DND-41 (cell line): Measurements from ENCODE around the gene SLC2A10.

ENCODE experiments used
- ATAC-seq: fragments of 200-7000 bp; cut with Tn5 transposase; 3 replicates; pipeline ENCODE4 v1.9.1; 2021; ENCODE audit warnings: low read depth; ENCODE audit not compliant: insufficient read depth
- DNase-seq: peaks from one replicate; pipeline ENCODE4 v3.0.0-alpha.2; 2020
- H2AFZ ChIP-seq: 2 replicates; pipeline ENCODE4 v1.6.0; 2012; ENCODE audit warnings: low read depth, low read length
- H3K27ac ChIP-seq: 2 replicates; pipeline ENCODE4 v1.5.1; 2012; ENCODE audit warnings: low read length, inconsistent platforms
- H3K27me3 ChIP-seq: fragments of 200-600 bp; sonication (generic); 2 replicates; pipeline ENCODE4 v1.6.0; 2012; ENCODE audit warnings: low read length, mild to moderate bottlenecking, inconsistent platforms; ENCODE audit not compliant: insufficient read depth, poor library complexity
- H3K36me3 ChIP-seq: 2 replicates; pipeline ENCODE4 v1.5.1; 2012; ENCODE audit warnings: low read length, inconsistent platforms; ENCODE audit not compliant: insufficient read depth
- H3K4me1 ChIP-seq: 2 replicates; pipeline ENCODE4 v1.5.1; 2012; ENCODE audit warnings: mild to moderate bottlenecking, low read length; ENCODE audit not compliant: insufficient read depth
- H3K4me2 ChIP-seq: 2 replicates; pipeline ENCODE4 v1.6.0; 2012; ENCODE audit warnings: mild to moderate bottlenecking, moderate library complexity, low read length, inconsistent platforms; ENCODE audit not compliant: insufficient read depth
- H3K4me3 ChIP-seq, 2 experiments: fragments of 200-600 bp in 1 of 2; shearing (Covaris generic) in 1 of 2; 2 replicates each; pipeline ENCODE4 v1.5.1; 2012 to 2016; ENCODE audit warnings: inconsistent platforms in 2 of 2, low read length in 2 of 2, mild to moderate bottlenecking in 2 of 2, low read depth in 1 of 2, moderate library complexity in 1 of 2
- H3K79me2 ChIP-seq: 2 replicates; pipeline ENCODE4 v1.6.0; 2012; ENCODE audit warnings: low read length, inconsistent platforms; ENCODE audit not compliant: insufficient read depth
- H3K9ac ChIP-seq: 2 replicates; pipeline ENCODE4 v1.6.0; 2012; ENCODE audit warnings: low read depth, mild to moderate bottlenecking, inconsistent platforms, low read length, moderate library complexity
- H3K9me3 ChIP-seq: 2 replicates; pipeline ENCODE4 v1.5.1; 2012; ENCODE audit warnings: low read length, moderate library complexity, mild to moderate bottlenecking, inconsistent platforms; ENCODE audit not compliant: insufficient read depth, severe bottlenecking
- H4K20me1 ChIP-seq: 2 replicates; pipeline ENCODE4 v1.6.0; 2012; ENCODE audit warnings: low read length; ENCODE audit not compliant: insufficient read depth
- CTCF ChIP-seq: IDR thresholded peaks from 2 replicates; pipeline ENCODE4 v1.5.1; 2012; ENCODE audit warnings: borderline replicate concordance, low read length, moderate library complexity, mild to moderate bottlenecking; ENCODE audit not compliant: poor library complexity, severe bottlenecking; ENCODE audit errors: extremely low read depth
- EZH2 ChIP-seq: IDR thresholded peaks from 3 replicates; pipeline ENCODE4 v1.6.1; 2012; ENCODE audit warnings: borderline replicate concordance, low read depth, mild to moderate bottlenecking, moderate library complexity, low read length, inconsistent platforms; ENCODE audit not compliant: severe bottlenecking

Gene SLC2A10

DNA sequence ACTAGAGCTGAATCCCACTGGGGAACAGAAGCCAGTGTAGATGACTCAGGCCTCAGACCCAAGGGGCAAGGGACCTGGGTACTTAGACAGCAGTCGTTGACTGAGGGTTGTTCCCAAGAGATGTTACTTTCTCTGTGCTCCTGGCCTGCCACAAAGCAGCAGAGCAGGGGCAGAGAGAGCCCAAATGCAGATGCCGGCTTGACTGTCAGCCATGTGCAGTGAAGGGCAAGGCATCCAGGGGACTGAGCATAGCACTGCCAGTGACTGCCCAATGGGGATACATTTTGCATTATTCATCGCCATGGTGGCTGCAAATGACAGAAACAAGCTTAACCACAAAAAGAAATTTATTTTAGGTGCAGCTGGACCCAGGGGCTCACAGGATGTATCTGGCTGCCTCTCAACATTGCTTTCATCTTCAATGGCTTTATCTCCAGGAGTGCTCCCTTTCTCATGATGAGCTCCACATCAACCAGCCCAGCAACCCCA, 12.6 kb upstream of the SLC2A10 start:
- H2AFZ ChIP-seq: no peak overlapping the region
- no peaks in the 10 kb centered on the region for H3K9me3 ChIP-seq
- DNase-seq (no peak), ATAC-seq (peak; percentile 47)
- H3K27ac ChIP-seq: no peak overlapping the region
- H3K36me3 ChIP-seq: no peaks in the 10 kb centered on the region
- no peak overlapping the region for H3K4me3 ChIP-seq
- TF ChIP-seq EZH2: no peak
- no peak for TF ChIP-seq CTCF
- H4K20me1 ChIP-seq: no peaks in the 10 kb centered on the region
- H3K4me2 ChIP-seq: no peak overlapping the region
- H3K9ac ChIP-seq: no peak overlapping the region
- H3K4me1 ChIP-seq: no peaks in the 10 kb centered on the region; the same call in 1 of the 2 replicates
- peaks cover 3% of the 10 kb centered on the region for H3K27me3 ChIP-seq
- H3K79me2 ChIP-seq: no peaks in the 10 kb centered on the region

DNA sequence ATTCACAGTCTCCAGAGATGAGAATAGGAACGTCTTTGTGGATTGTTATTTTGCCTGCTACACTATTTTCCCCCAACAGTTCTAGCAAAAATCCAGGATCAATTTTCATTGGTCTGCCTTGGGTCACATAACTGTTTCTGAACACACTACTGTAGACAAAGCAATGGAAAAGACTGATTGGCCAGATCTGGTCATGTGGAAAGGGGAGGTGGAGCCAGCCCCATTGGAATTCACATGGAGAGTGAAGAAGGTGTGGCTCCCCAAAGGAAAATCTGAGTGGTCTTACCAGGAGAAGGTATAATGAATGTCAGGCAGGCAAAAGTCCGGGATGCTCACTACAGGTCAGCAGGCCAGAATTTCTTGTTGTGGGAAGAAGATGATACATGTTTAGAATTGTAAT, 10.7 kb upstream of the SLC2A10 start:
- Histone ChIP-seq H3K27ac (no peak overlapping the region), H3K9ac (no peak overlapping the region), H3K4me1 (no peaks in the 10 kb centered on the region; the same call in 1 of the 2 replicates), H3K4me3 (no peak overlapping the region), H3K36me3 (no peaks in the 10 kb centered on the region), H3K9me3 (no peaks in the 10 kb centered on the region), H3K4me2 (no peak overlapping the region), H3K79me2 (no peaks in the 10 kb centered on the region), H4K20me1 (no peaks in the 10 kb centered on the region), H2AFZ (no peak overlapping the region), H3K27me3 (peaks cover 8% of the 10 kb centered on the region)
- TF ChIP-seq CTCF (no peak), EZH2 (no peak)
- ATAC-seq: no peak
- DNase-seq: no peak

GRCh38 chr20:46699651-46700359, 9.6 kb upstream of the SLC2A10 start:
- H3K27ac ChIP-seq: no peak overlapping the region
- no peak overlapping the region for H2AFZ ChIP-seq
- TF ChIP-seq EZH2 (no peak), CTCF (peak; percentile 68)
- H3K79me2 ChIP-seq: no peaks in the 10 kb centered on the region
- H3K4me1 ChIP-seq: no peaks in the 10 kb centered on the region
- DNase-seq (no peak), ATAC-seq (peak; percentile 47; the same call in 2 of the 3 replicates)
- H3K36me3 ChIP-seq: no peaks in the 10 kb centered on the region
- H4K20me1 ChIP-seq: no peaks in the 10 kb centered on the region
- H3K9me3 ChIP-seq: no peaks in the 10 kb centered on the region
- peaks cover 8% of the 10 kb centered on the region for H3K27me3 ChIP-seq
- H3K9ac ChIP-seq: no peak overlapping the region
- H3K4me2 ChIP-seq: no peak overlapping the region
- H3K4me3 ChIP-seq: no peak overlapping the region
